ENCODE measurements around the gene SSBP4. TPM values are rescaled to one million over a fixed set of nuclear protein-coding genes. Genes with fewer than 3 reads are reported as not detected.
A peak's percentile ranks its signal among the peaks of the same experiment; 100 is the strongest.

SSBP4 gene
- total and polyA plus RNA-seq, 2 donors (not counting 1 experiment from before 2014, with no cell fraction given) = 12.8 to 58.6 TPM

GRCh38 chr19:18477042-18477779 is 58.0 kb downstream of the SSBP4 start:
- H3K4me2 ChIP-seq (ENCODE audit: extremely low read depth, insufficient read depth, low read length) = no peak overlapping the region
- peaks cover 61% of the 10 kb centered on the region for H3K79me2 ChIP-seq (ENCODE audit: control insufficient read depth, insufficient read depth, low read length)
- H4K20me1 ChIP-seq (ENCODE audit: control insufficient read depth, extremely low read depth, insufficient read depth, low read length) = no peaks in the 10 kb centered on the region
- no peak for DNase-seq (ENCODE audit: low read depth in 2 of 2)
- TF ChIP-seq, protein P1, sequence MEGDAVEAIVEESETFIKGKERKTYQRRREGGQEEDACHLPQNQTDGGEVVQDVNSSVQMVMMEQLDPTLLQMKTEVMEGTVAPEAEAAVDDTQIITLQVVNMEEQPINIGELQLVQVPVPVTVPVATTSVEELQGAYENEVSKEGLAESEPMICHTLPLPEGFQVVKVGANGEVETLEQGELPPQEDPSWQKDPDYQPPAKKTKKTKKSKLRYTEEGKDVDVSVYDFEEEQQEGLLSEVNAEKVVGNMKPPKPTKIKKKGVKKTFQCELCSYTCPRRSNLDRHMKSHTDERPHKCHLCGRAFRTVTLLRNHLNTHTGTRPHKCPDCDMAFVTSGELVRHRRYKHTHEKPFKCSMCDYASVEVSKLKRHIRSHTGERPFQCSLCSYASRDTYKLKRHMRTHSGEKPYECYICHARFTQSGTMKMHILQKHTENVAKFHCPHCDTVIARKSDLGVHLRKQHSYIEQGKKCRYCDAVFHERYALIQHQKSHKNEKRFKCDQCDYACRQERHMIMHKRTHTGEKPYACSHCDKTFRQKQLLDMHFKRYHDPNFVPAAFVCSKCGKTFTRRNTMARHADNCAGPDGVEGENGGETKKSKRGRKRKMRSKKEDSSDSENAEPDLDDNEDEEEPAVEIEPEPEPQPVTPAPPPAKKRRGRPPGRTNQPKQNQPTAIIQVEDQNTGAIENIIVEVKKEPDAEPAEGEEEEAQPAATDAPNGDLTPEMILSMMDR (conservative IDR thresholded peaks at IDR 0.05 in 1 of 2, IDR thresholded peaks at IDR 0.05 in 1 of 2; ENCODE audit: low read depth in 1 of 2, low read length in 2 of 2) = no peak
- TF ChIP-seq EZH2 (IDR thresholded peaks at IDR 0.05; ENCODE audit: low read length, missing control alignments) = no peak
- H3K36me3 ChIP-seq (ENCODE audit: control insufficient read depth, insufficient read depth, low read length) = peaks cover 2% of the 10 kb centered on the region
- H2AFZ ChIP-seq (ENCODE audit: low read length) = no peak overlapping the region
- no peaks in the 10 kb centered on the region for H3K27me3 ChIP-seq (ENCODE audit: control insufficient read depth, insufficient read depth, low read length)
- H3K4me3 ChIP-seq (replicated peaks in 1 of 4; ENCODE audit: control extremely low read depth in 1 of 4, insufficient read depth in 1 of 4, low read depth in 3 of 4, low read length in 4 of 4) = no peak overlapping the region
- no peaks in the 10 kb centered on the region for H3K9me3 ChIP-seq (ENCODE audit: control insufficient read depth, insufficient read depth, low read depth, low read length)
- peaks cover 17% of the 10 kb centered on the region for H3K4me1 ChIP-seq (ENCODE audit: control insufficient read depth, extremely low read depth, insufficient read depth, low read length)
- H3K27ac ChIP-seq (ENCODE audit: insufficient read depth, low read length) = no peak overlapping the region
- no peak overlapping the region for H3K9ac ChIP-seq (ENCODE audit: insufficient read depth, low read length)

DNA sequence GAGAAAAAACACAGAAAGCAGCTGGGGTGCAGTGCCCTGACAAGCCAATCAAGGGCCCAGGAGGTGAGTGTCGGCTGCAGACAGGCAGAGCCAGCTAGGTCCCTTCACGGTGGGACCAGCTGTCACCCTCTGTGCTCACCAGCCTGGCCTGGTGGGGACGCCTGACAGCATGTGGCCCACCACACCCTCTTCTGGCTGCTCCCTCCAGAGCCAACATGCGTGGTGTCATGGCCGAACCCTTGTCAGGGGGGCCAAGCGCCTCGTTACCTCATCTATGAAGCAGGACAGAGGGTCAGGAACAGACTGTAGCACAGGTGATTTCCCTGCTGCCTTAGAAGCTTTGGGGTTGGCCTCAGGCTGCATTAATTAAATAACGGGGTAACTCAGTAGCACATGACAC is 58.8 kb downstream of the SSBP4 start:
- Histone ChIP-seq H2AFZ (ENCODE audit: low read length) (no peak overlapping the region), H3K4me3 (replicated peaks in 1 of 4; ENCODE audit: control extremely low read depth in 1 of 4, insufficient read depth in 1 of 4, low read depth in 3 of 4, low read length in 4 of 4) (no peak overlapping the region), H4K20me1 (ENCODE audit: control insufficient read depth, extremely low read depth, insufficient read depth, low read length) (no peaks in the 10 kb centered on the region), H3K4me2 (ENCODE audit: extremely low read depth, insufficient read depth, low read length) (no peak overlapping the region), H3K27me3 (ENCODE audit: control insufficient read depth, insufficient read depth, low read length) (no peaks in the 10 kb centered on the region), H3K79me2 (ENCODE audit: control insufficient read depth, insufficient read depth, low read length) (peaks cover 64% of the 10 kb centered on the region), H3K4me1 (ENCODE audit: control insufficient read depth, extremely low read depth, insufficient read depth, low read length) (peaks cover 17% of the 10 kb centered on the region), H3K36me3 (ENCODE audit: control insufficient read depth, insufficient read depth, low read length) (no peaks in the 10 kb centered on the region), H3K9ac (ENCODE audit: insufficient read depth, low read length) (no peak overlapping the region), H3K27ac (ENCODE audit: insufficient read depth, low read length) (peak overlapping the region; percentile 87), H3K9me3 (ENCODE audit: control insufficient read depth, insufficient read depth, low read depth, low read length) (no peaks in the 10 kb centered on the region)
- no peak for DNase-seq (ENCODE audit: low read depth in 2 of 2)
- TF ChIP-seq, protein P1 (conservative IDR thresholded peaks at IDR 0.05 in 1 of 2, IDR thresholded peaks at IDR 0.05 in 1 of 2; ENCODE audit: low read depth in 1 of 2, low read length in 2 of 2) = no peak
- no peak for TF ChIP-seq EZH2 (IDR thresholded peaks at IDR 0.05; ENCODE audit: low read length, missing control alignments)

GRCh38 chr19:18478545-18479311 is 59.5 kb downstream of the SSBP4 start:
- Histone ChIP-seq H3K79me2 (ENCODE audit: control insufficient read depth, insufficient read depth, low read length) (peaks cover 71% of the 10 kb centered on the region), H2AFZ (ENCODE audit: low read length) (no peak overlapping the region), H3K9ac (ENCODE audit: insufficient read depth, low read length) (peak overlapping the region; percentile 39)

More at GRCh38 chr19:18478545-18479311, 59.5 kb downstream of the SSBP4 start:
- Histone ChIP-seq H3K9me3 (ENCODE audit: control insufficient read depth, insufficient read depth, low read depth, low read length) (no peaks in the 10 kb centered on the region), H3K4me2 (ENCODE audit: extremely low read depth, insufficient read depth, low read length) (peak overlapping the region; percentile 11), H3K36me3 (ENCODE audit: control insufficient read depth, insufficient read depth, low read length) (no peaks in the 10 kb centered on the region), H3K27me3 (ENCODE audit: control insufficient read depth, insufficient read depth, low read length) (no peaks in the 10 kb centered on the region), H4K20me1 (ENCODE audit: control insufficient read depth, extremely low read depth, insufficient read depth, low read length) (no peaks in the 10 kb centered on the region), H3K27ac (ENCODE audit: insufficient read depth, low read length) (peak overlapping the region; percentile 87), H3K4me1 (ENCODE audit: control insufficient read depth, extremely low read depth, insufficient read depth, low read length) (peaks cover 17% of the 10 kb centered on the region), H3K4me3 (replicated peaks in 1 of 4; ENCODE audit: control extremely low read depth in 1 of 4, insufficient read depth in 1 of 4, low read depth in 3 of 4, low read length in 4 of 4) (no peak overlapping the region)
- peak; percentile 81 to 84 for DNase-seq (ENCODE audit: low read depth in 2 of 2)
- TF ChIP-seq EZH2 (IDR thresholded peaks at IDR 0.05; ENCODE audit: low read length, missing control alignments) = no peak
